GM15510 (cell line): ENCODE measurements around the gene GRIN2A.

Experiments used
- POLR2A ChIP-seq: IDR thresholded peaks from 3 replicates; pipeline ENCODE4 v1.6.1; 2011; ENCODE audit warnings: borderline replicate concordance; ENCODE audit not compliant: insufficient read length; ENCODE audit errors: extremely low read depth

GRIN2A gene

DNA sequence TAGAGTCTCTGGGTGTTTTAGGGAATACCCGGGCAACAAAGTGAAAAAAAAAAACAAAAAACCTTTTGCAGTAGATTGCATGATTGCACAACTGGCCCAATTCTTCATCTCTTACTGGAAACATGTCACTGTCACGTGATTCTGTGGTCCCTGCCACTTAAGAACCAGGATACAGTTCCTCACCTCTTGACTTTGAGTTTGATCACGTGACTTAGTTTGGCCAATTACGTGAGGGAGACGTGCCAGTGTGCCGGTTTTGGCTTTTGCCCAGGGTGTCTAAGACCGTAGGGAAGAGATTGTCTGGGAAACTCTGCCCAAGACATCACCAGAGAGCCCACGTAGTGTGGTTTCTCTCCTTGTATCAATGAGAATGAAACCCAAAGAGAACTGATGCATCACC lies 88.7 kb downstream of the GRIN2A start:
- no peak for TF ChIP-seq POLR2A

DNA sequence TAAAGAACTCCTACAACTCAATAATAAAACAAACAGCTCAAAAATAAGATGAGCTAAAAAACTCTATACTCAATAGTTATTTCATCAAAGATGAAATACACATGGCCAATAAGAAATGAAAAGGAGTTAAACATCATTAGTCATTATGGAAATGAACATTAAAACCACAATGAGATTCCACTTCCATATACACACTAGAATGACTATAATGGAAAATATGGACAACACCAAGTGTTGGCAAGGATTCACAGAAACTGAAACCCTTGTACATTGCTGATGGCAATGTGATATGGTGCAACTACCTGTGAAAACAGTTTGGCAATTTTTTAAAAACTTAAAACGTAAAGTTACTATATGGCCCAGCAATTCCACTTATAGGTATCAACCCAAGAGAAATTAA lies 91.4 kb downstream of the GRIN2A start:
- no peak for TF ChIP-seq POLR2A

DNA sequence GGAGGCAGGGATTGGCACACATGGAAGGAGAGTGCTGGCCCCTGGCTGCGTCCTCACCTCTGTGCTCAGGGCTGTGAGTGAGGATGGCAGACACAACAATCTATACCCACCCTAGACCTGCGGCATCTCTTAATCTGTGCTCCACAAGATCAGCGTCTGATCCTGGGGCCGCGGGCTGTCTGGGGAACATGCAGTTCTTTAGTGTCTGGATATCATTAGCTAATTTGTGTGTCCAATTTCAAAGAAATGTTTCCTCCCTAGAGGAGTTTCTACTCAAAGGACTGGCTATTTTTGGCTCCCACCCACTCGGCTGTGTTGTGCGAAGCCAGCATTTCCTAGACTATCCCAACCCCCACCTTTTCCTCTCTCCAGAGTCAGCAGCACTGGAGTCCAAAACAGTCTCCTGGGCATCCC lies 93.8 kb downstream of the GRIN2A start:
- no peak for TF ChIP-seq POLR2A

DNA sequence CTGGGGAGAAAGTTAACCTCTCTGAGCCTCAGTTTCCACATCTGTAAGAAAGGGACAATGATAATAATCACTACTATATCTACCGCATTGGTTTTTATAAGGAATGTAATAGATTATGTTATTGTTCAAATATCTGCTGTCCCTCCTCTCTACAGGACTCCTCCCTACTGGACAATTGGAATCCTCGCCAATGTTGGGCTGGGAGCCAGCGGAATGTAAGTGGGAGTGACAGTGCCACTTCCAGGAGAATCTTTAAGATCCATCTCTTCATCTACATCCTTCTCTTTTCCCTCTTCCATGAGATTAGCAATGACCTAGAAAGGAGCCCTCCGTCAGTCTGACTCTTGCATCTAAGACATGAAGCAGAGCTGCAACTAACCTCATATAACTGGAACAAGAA lies 95.1 kb downstream of the GRIN2A start:
- no peak for TF ChIP-seq POLR2A

DNA sequence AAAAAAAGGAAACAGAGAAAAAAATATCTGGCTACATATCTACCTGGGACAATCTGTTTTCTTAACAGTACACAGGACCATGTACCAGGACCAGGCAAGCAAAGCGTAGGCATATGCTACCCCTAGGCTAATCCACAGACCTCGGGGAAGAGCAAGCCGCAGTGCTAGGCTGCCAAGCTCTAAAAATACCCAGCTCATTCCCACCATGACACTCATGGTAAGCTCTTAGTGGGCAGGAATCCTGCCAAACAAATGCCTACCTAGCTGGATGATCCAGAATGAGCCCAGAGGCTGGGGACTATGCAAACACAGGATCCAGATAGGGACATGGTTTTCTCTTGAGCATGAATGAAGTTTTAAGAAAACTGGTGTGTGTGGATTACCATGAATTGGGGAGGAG lies 95.6 kb downstream of the GRIN2A start:
- TF ChIP-seq POLR2A, result no peak

DNA sequence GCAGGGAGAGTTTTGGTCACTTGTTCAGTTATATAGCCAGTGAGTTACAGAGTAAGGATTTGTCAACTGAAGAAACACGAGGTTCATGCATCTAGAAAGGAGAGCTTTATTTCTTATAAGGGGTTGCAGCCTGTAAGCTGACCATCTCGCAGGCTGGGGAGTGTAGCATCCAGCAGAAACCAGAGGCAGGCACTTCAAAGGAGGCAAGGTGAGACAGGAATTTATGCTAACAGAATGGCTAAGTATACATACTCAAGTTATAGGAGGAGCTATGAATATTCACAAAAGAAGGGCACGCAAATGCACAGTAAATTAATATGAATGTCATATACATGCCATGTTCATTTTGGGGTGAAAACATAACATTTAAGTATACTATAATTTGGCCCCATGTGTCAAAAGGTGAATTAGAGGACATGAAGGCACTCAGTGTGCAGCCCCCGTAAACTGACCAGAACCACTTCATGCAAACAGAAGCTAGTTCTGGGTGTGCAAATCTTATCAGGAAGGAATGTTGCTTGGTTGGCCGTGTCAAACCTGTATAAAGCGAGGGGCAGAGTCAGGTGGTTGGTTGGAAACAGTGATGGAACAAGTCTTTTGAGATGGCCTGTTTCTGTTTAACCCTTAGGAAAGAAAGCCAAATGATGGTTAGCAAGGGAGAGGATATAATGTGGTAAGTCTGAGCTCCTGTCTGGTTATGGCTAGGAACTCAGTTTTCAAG lies 97.0 kb downstream of the GRIN2A start:
- TF ChIP-seq POLR2A, result no peak

DNA sequence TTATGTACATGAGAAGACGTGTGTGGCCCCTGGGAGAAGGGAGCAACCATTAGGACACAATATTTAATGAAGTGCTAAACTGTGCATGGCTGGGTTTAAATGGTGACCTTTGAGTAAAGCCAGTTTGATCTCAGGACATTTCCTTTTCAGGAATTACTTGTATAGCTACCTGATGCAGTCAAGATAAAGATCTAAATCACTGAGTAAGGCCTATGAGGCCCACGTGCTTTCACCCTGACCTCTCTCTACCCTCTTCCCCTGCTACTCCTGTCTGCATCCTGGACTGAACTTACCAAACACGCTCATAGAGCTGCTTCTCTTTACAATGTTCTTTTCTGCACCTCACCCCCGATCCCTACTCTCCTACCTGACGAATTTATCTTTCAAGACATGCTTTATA lies 98.9 kb downstream of the GRIN2A start:
- TF ChIP-seq POLR2A, result no peak

DNA sequence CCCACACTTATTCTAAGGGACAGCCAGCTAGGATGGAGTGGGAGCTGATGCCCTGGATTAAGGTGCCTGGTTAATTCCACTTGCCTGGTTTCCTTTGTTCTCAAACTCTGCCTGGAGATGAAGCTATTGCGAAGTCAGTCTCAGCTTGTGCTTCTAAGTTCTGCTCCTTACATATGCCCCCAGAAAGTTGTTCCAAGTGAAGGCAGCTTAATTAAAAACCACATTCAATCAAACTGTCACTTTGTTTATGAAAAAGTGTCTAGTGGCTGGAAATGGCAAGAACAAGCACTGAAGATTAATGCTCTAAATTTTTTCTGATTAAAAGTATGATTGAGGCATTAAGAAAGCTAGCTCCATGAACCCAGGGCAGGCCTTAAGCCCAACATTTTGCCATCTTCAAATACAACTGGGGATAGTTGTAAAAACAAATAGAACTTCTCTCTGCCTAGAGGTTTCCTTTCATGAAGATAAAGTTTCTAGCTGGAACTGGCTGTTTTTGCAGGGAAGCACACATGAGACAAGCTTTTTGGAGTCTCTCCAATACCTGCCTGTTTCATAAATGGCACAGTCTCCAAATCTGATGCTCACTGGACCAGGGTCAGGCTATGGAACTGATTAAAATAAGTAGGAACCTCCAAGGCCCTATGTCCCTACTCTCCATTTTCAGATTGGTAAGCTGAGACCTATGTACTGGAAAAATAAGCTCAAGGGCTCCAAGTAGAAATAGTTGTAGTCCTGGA lies 100.9 kb downstream of the GRIN2A start:
- no peak for TF ChIP-seq POLR2A

DNA sequence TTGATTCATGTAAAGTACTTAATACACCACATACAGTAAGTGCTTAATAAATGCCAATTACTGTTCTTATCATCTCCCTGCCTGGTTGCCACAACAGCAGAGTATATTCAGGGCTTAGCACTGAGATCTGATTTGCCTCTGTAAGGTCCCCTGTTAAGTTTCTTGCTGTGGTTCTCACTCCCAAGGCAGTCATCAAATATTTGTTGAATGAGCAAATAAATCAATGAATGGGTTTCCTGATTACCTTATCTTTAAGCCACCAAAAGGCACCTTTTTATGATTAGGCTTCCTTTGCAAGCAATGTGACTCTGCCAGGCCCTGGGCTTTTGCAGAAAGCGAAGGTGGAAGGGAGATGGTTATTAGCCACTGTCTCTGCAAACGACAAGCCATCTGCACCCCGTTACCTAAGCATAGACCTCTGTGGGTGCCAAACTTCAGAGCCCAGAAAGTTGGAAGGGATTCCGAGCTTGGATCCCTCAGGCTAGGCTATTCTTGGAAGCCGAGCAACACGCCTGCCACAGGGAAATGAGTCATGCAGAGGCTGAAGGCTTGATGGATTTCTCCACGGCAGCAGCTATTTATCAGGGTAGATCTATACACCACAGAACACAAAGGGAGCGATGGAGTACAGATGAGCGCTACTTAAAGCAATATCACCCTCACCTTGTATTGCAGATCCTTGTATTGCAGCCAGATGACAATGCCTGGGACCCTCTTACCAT lies 102.0 kb downstream of the GRIN2A start:
- no peak for TF ChIP-seq POLR2A

DNA sequence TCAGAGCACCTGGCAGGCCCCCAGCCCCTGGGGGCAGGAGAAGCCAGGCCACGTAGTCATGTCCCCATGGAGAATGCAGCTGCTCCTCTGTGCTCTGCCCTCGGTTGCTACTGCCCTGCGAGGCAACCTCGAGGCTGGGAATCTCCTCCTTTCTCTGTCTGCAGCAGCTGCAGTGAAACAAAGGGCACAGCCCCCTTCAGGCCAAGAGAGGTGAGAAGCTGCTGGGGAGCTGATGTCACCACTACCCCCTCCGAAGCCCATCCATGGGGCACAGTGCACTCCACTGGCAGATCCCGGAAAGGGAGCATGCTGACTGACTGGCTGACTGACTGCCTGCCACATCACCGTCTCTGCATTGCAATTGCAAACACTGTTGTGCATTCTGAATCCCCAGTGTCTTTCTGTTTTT lies 103.7 kb downstream of the GRIN2A start:
- no peak for TF ChIP-seq POLR2A

DNA sequence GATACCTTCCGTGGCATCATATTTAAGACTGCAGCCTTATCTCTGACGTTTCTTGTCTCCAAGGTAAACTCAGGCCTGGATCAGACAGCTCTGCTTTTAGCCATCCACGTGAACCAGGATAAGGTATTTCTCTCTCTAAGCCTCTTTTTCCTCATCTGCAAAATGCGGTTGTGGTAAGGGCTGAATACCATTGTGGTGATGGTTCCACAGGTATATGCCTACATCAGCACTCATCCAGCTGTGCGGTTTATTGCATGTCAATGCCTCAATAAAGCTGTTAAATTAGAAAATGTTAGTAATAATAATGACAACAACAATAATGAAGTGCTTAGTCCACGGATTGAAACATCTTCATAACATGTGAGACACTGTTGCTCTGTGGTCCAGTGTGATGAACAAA lies 104.4 kb downstream of the GRIN2A start:
- TF ChIP-seq POLR2A, result no peak

DNA sequence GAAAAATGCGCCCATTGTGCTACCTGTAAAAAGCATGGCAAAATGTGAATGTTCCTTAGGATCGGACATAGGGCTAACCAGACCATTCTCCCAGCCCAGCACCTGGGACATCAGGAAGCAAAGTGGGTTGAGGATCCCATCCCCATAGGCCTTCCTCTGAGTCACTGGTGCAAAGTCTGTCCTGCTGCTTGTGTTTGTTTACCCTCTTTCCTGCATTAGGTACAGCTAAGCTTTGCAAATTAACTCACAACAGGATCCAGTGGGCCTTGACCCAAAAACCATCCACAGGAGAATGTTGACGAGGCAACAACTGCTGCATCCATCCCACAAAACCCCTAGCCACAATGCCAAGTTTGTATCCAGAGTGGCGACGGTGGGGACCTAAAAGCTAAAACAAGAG lies 106.2 kb downstream of the GRIN2A start:
- no peak for TF ChIP-seq POLR2A

DNA sequence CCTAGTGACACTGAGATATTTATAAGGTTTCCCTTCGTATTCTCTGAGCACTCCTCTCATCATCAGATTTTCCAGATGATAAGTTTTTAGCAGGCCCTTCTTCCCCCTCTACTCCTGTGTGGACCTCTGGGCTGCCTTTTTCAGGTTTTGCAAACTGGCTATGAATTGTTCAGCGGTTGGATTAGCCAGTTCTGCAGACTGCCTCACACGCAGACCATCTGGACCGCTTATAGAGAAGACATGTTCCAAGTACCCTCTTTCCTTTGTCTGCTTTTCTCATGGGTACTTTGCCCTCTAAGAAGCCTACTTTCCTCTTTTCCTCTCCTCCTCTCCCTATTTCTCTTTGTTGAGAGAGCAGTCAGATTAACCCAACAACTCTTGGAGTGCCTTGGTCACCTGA lies 111.6 kb downstream of the GRIN2A start:
- no peak for TF ChIP-seq POLR2A

DNA sequence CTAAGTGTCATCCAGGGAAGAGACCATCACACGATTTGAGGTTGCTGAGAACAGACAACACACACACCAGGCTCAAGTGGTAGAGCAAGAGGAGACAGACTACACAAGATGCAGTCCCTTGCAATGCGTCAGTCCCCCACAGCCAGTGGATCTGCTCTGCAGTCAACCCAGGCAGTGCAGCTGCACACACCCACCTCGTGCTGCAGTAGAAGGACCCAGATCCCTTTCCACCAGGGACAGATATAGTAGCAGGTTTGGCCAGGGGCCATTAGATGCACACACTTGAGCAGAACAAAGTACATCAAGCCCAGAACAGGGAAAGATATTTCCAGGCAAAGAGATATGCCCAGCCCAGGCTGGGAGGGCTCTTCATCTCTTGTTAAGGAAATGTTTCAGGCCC lies 112.9 kb downstream of the GRIN2A start:
- TF ChIP-seq POLR2A, result no peak

DNA sequence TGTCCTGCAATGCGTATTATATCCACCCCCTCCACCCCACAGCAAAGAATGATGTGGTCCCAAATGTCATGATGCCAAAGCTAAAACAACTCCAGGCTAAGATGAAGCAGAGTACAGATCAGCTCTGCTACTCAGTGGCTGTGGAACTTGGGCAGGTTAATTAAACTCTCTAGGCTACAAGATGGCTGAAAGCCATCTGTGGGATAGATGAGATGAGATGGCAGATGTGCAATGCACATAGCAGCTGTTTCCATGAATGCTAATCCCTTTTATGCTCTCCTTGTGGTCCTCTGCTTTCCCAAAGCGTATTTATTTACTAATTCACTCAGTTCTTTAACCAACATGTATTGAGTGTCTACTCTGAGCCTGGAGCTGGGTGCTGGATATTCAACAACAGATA lies 114.4 kb downstream of the GRIN2A start:
- TF ChIP-seq POLR2A, result no peak
